HG03558 (cell line): Measurements from ENCODE around the gene KDM4C.

ENCODE experiments used
- ATAC-seq: cut with Tn5 transposase; IDR thresholded peaks from one replicate; pipeline ENCODE4 v1.9.1; 2021; ENCODE audit warnings: moderate number of reproducible peaks; ENCODE audit not compliant: unreplicated experiment; ENCODE audit errors: extremely low read depth

KDM4C gene

DNA sequence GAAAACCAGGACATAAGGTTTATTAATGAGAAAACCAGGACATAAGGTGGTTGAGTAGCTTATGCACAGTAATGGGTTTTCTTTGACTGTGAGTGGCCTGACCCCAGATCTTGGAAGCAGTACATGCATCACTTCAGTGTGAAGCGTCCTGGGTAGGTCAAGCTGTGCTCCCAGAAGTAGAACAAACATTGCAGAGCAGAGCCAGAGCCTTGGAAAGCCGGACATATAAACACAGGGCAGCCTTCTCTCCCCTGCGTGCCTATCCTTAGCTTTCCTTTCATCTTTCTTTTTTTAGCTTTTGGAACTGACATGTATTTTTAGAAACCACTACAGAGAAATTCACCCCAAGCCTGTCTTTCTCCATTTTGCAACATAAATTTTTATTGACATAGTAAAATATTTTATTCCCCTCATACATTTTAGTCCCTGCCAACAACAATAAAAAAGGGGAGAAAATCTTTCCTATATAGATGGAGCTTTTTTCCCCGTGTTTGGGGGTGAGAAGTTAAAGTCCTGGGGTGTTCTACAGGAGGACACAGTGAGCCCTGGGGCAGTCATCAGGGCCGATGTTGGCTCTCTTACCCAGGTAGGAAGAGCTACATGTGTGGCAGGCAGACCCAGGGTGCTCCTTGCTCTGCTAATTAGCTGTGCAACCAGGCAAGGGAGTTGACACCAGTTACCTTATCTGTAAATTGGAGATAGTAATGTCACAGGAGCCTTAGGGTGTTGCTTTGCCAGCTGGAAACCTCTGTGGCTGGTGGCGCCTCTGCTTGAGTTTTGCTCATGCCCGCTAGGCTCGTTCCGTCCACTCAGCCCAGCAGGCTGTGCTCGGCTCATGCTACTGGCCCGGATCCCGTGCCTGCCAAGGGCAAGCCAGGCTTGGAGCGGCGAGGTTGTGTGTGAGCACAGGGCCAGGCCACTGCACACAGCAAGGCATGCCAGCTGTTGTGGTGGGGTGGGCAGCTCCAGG is 389.6 kb downstream of the KDM4C start:
- ATAC-seq, result no peak

DNA sequence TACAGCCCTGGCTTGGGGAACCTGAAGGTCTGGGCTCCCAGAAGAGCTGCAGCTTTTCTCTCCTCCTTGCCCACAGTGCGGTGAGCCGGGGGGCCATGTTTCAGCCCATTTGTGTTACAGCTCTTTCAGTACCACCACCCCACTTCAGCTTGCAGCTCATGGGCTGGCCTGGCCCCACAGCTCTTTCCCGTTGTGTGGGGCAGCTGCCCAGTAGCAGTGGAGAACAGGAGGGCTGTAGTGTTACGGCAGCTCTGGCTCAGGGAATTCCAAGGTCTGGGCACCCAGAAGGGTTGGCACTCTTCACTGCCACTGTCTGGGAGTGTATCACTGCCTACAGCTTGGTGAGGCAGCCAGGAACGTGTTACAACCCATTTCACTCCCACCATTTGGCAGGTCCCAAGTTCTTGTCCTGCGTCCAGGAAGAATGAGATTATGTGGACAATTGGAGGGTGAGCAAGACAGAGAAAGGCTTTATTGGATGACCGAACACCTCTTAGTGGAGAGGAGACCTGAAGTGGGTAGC is 390.5 kb downstream of the KDM4C start:
- ATAC-seq, result no peak

- no peak for ATAC-seq
Measured at GRCh38 chr9:7149258-7149657, 391.5 kb downstream of the KDM4C start.

GRCh38 chr9:7150153-7150890 is 392.5 kb downstream of the KDM4C start:
- ATAC-seq, result peak; percentile 37

DNA sequence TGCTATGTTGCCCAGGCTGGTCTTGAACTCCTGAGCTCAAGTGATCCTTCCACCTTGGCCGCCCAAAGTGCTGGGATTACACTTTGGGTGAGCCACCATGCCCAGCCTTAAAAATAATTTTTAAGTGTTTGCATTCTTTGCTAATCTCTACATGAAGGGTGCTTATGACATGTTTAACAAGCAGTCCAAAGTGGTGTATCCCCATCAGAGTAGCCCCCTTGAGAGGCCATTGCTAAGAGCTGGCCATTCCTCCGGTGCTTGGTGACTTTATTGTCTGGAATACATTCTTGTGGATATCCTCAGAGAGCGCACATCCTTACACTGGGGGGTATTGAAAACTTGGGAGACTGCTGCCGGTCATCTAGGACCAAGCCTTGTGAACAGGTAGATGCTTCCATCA is 395.4 kb downstream of the KDM4C start:
- ATAC-seq, result no peak

- no peak for ATAC-seq
Measured at GRCh38 chr9:7153566-7153965, 395.8 kb downstream of the KDM4C start.

- no peak for ATAC-seq
Measured at GRCh38 chr9:7154003-7154619, 396.3 kb downstream of the KDM4C start.

DNA sequence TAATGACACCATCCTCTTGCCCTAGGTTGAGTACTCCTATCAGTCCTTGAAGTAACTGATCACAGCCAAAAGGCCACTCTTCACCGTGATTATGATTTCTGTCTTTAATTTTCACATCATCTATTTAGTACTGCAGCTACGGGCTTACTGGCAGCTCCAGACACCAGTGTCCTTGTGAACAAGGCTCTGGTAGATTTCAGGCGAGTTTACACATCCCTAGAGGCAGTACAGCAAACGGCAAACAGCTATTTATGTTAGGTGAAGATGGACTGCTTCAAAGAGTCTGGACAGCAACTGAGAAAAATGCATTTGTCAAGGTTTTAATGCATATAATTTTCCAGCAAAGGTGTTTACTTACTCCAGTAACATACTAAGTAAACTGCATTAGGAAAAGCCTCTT is 396.9 kb downstream of the KDM4C start:
- no peak for ATAC-seq

GRCh38 chr9:7161469-7161868 is 403.7 kb downstream of the KDM4C start:
- no peak for ATAC-seq

GRCh38 chr9:7163932-7164331 is 406.2 kb downstream of the KDM4C start:
- ATAC-seq, result no peak

- no peak for ATAC-seq
Measured at GRCh38 chr9:7164440-7165330, 406.9 kb downstream of the KDM4C start.

GRCh38 chr9:7165331-7165975 is 407.7 kb downstream of the KDM4C start:
- ATAC-seq, result no peak

- no peak for ATAC-seq
Measured at GRCh38 chr9:7166074-7166473, 408.3 kb downstream of the KDM4C start.

- ATAC-seq, result no peak
Measured at GRCh38 chr9:7169717-7170389, 412.1 kb downstream of the KDM4C start.

DNA sequence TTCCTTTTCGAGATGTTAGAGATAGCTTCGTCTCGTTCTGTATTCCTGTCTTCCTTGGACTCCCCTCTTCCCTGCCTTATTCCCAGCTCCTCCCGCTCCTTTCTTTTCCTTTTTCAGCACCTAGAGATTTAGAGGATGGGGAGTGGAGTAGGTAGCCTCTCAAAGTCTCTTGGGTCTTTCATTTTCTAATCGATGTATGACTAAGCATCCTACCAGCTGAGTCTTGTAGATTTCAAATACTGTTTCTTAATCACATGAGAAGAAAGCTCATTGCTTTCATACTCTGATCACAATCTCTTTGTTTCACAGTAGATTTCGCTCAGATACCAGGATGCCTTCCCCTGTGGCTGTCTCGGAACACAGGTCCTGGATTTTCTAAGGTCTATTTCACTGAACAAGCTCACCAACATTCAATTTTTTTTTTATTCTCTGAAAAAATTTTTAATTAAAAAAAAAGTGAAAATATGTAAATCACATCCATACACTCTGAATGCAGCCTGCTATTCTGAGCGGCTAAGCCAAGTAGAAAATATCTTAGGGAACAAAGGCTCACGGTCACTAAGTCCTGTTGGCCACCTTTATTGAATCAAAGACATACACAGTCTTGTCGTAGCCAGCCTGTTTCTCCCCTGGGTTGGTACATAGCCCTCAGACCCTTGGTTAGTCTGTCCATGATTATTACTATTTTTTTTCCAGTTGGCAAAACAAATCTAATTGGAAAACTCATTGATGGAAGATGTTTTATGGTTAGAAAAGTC is 413.8 kb downstream of the KDM4C start:
- ATAC-seq, result no peak

GRCh38 chr9:7172154-7173115 is 414.7 kb downstream of the KDM4C start:
- ATAC-seq, result no peak

DNA sequence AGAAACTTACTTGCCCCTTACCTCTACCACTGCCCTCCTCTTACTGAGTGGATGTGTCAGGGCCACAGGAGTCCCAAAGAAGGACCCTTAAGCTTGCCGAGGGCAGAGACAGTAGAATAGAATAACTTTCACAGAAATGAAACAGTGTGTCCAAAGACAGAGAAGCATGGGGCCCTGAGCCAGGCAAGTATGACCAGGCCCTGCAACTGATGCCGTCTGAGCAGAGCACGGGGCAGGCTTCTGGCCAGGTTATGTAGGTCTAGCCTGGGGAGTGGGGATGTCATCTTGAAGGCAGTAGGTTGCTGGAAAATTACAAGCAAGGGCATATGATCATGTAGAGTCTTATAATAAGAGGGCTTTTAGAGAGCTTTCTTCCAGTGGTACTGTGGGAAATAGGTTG is 415.4 kb downstream of the KDM4C start:
- ATAC-seq, result no peak
